B cell (primary cell): ENCODE results near the gene DNAJC1. TPM values are rescaled to one million over a fixed set of nuclear protein-coding genes. Genes with fewer than 3 reads are reported as not detected.

Experiments used
- ATAC-seq: fragments of 200-7000 bp; cut with Tn5 transposase; one replicate; pipeline ENCODE4 v1.10.0; 2021; ENCODE audit warnings: low read depth, mild to moderate bottlenecking, moderate number of reproducible peaks, moderate library complexity
- CTCF ChIA-PET: fragments of 350-600 bp; sonication (Branson Sonifier 250); formaldehyde crosslinking; loops from one replicate; lab custom pipeline; 2021; ENCODE audit warnings: antibody characterized with exemption, inconsistent platforms; lab: Charles Lee
- POLR2A ChIA-PET: fragments of 350-600 bp; sonication (Branson Sonifier 250); formaldehyde crosslinking; loops from one replicate; lab custom pipeline; 2021; ENCODE audit warnings: antibody characterized with exemption; lab: Charles Lee
- DNase-seq: peaks from one replicate; pipeline ENCODE4 v3.0.0; 2013
- H2AFZ ChIP-seq: 2 replicates; pipeline ENCODE4 v1.6.1; 2012; ENCODE audit warnings: mild to moderate bottlenecking, low read depth, low read length; ENCODE audit not compliant: insufficient read depth, poor library complexity, severe bottlenecking
- H3K27ac ChIP-seq, 2 donors: 1 replicate in 1 of 2; 2 replicates in 1 of 2; pipeline ENCODE4 v1.5.1; 2012 to 2013; ENCODE audit warnings: low read length in 2 of 2, mild to moderate bottlenecking in 2 of 2, moderate library complexity in 1 of 2
- H3K27me3 ChIP-seq, 4 experiments: fragments of 200-600 bp in 1 of 4; sonication (generic) in 1 of 4; replicated peaks in 1 of 4; 1 replicate in 2 of 4; 2 replicates in 2 of 4; pipeline versions ENCODE4 v1.6.1 to v1.7.0; 2013 to 2016; ENCODE audit warnings: low read length in 3 of 4, mild to moderate bottlenecking in 2 of 4, mixed read lengths in 1 of 4, moderate library complexity in 1 of 4; ENCODE audit not compliant: insufficient read depth in 4 of 4, control insufficient read depth in 3 of 4; ENCODE audit errors: control extremely low read depth in 1 of 4
- H3K36me3 ChIP-seq, 2 experiments: replicated peaks in 1 of 2; 1 replicate in 1 of 2; 2 replicates in 1 of 2; pipeline versions ENCODE4 v1.6.1 to v1.7.1; 2013; ENCODE audit warnings: low read length in 1 of 2; ENCODE audit not compliant: insufficient read depth in 2 of 2, control insufficient read depth in 1 of 2; ENCODE audit errors: control extremely low read depth in 1 of 2, extremely low read depth in 1 of 2
- H3K4me1 ChIP-seq, 2 donors: fragments of 200-600 bp in 1 of 2; sonication (generic) in 1 of 2; 1 replicate in 1 of 2; 2 replicates in 1 of 2; pipeline versions ENCODE4 v1.5.1 to v1.6.1; 2013 to 2017; ENCODE audit warnings: low read length in 2 of 2; ENCODE audit not compliant: control insufficient read depth in 2 of 2, insufficient read depth in 2 of 2
- H3K4me2 ChIP-seq: replicated peaks from 2 replicates; pipeline ENCODE3; 2012; ENCODE audit warnings: mild to moderate bottlenecking, low read depth, low read length; ENCODE audit not compliant: poor library complexity, severe bottlenecking
- H3K4me3 ChIP-seq, 5 experiments: fragments of 200-600 bp in 1 of 5; sonication (generic) in 1 of 5; 1 replicate in 3 of 5; 2 replicates in 2 of 5; pipeline versions ENCODE4 v1.5.1 to v1.7.0; 2011 to 2016; ENCODE audit warnings: low read length in 4 of 5, mild to moderate bottlenecking in 4 of 5, low read depth in 2 of 5, control low read depth in 1 of 5, moderate library complexity in 1 of 5; ENCODE audit not compliant: insufficient read depth in 1 of 5; ENCODE audit errors: control extremely low read depth in 1 of 5, extremely low read depth in 1 of 5
- H3K79me2 ChIP-seq: fragments of 200-600 bp; sonication (generic); one replicate; pipeline ENCODE4 v1.6.0; 2016; ENCODE audit warnings: low read length; ENCODE audit not compliant: control insufficient read depth, insufficient read depth
- H3K9ac ChIP-seq: fragments of 200-600 bp; sonication (generic); 2 replicates; pipeline ENCODE4 v1.6.1; 2017; ENCODE audit warnings: mild to moderate bottlenecking, low read length, moderate library complexity
- H3K9me3 ChIP-seq, 3 donors: one replicate each; pipeline versions ENCODE4 v1.6.1 to v1.7.1; 2013; ENCODE audit warnings: low read length in 2 of 3; ENCODE audit not compliant: control insufficient read depth in 2 of 3, insufficient read depth in 1 of 3; ENCODE audit errors: control extremely low read depth in 1 of 3
- H4K20me1 ChIP-seq: 2 replicates; pipeline ENCODE4 v1.6.0; 2012; ENCODE audit warnings: mild to moderate bottlenecking, low read length; ENCODE audit not compliant: insufficient read depth, control insufficient read depth, poor library complexity, severe bottlenecking
- H3K27ac Mint-ChIP-seq: one replicate; pipeline ENCODE4 v1.8.0; 2021; ENCODE audit warnings: mixed read lengths
- H3K27me3 Mint-ChIP-seq: one replicate; pipeline ENCODE4 v1.8.0; 2021; ENCODE audit warnings: mixed read lengths
- H3K4me1 Mint-ChIP-seq: one replicate; pipeline ENCODE4 v1.8.0; 2021; ENCODE audit warnings: mixed read lengths
- H3K4me3 Mint-ChIP-seq: one replicate; pipeline ENCODE4 v1.8.0; 2021; ENCODE audit warnings: mixed read lengths
- H3K9me3 Mint-ChIP-seq: one replicate; pipeline ENCODE4 v1.8.0; 2022; ENCODE audit warnings: mixed read lengths; ENCODE audit not compliant: insufficient read depth
- CTCF ChIP-seq: fragments of 200-600 bp; IDR thresholded peaks from one replicate; pipeline ENCODE4 v1.8.0; 2022; ENCODE audit warnings: antibody characterized with exemption, mild to moderate bottlenecking
- EZH2 ChIP-seq: IDR thresholded peaks from 2 replicates; pipeline ENCODE4 v1.6.1; 2012; ENCODE audit warnings: borderline replicate concordance, low read depth, mild to moderate bottlenecking, moderate library complexity, low read length; ENCODE audit not compliant: insufficient read depth, poor library complexity, severe bottlenecking
- WGBS: methylation state at CpG from one replicate; pipeline ENCODE4 v1.1.5; 2013; ENCODE audit warnings: missing lambda C conversion rate; ENCODE audit not compliant: insufficient coverage; 5-methylcytosine and 5-hydroxymethylcytosine counted together
- intact Hi-C: fragments of 100-400 bp; cut with micrococcal nuclease; formaldehyde crosslinking; loops from one replicate; pipeline ENCODE4 v1.10.0; 2022
- polyA plus RNA-seq: library from polyadenylated mRNA; depleted of rRNA; stranded (reverse); fragments of >200 nt; gene quantifications from 2 replicates; pipeline ENCODE4 v1.2.3, GENCODE V29; 2012
- total RNA-seq, 2 donors: library from RNA; stranded (reverse); fragments of 120-200 nt in 1 of 2; gene quantifications; 1 replicate in 1 of 2; 2 replicates in 1 of 2; pipeline versions ENCODE4 v1.2.3 to v1.2.4, GENCODE V29; 2013 to 2022

The DNAJC1 gene
- total and polyA plus RNA-seq, 2 donors (not counting 1 experiment from before 2014, with no cell fraction given), result 9.4 to 15.4 TPM

- Mint-ChIP-seq H3K27me3 (peaks cover 32% of the 10 kb centered on the region), H3K4me3 (no peak overlapping the region), H3K4me1 (no peaks in the 10 kb centered on the region), H3K27ac (no peak overlapping the region), H3K9me3 (no peaks in the 10 kb centered on the region)
- POLR2A ChIA-PET, result no interaction called here
- Histone ChIP-seq H3K79me2 (no peaks in the 10 kb centered on the region), H3K4me3 (no peak overlapping the region), H3K9ac (no peak overlapping the region), H3K4me1 (no peaks in the 10 kb centered on the region), H2AFZ (no peak overlapping the region), H3K27me3 (peaks cover 0 to 18% (median 4%) of the 10 kb centered on the region in 4 experiments), H3K9me3 (no peaks in the 10 kb centered on the region), H3K36me3 (no peaks in the 10 kb centered on the region), H4K20me1 (no peaks in the 10 kb centered on the region), H3K27ac (no peak overlapping the region), H3K4me2 (no peak overlapping the region)
- intact Hi-C loops, result no loop called here
- DNase-seq, result no peak
- TF ChIP-seq CTCF (no peak), EZH2 (no peak)
- ATAC-seq, result no peak
- CTCF ChIA-PET, result no interaction called here
- WGBS, result no CpG with 5 or more reads among the region's 6 CpGs
Observed at GRCh38 chr10:22043327-22043633, 39.8 kb upstream of the DNAJC1 start.

GRCh38 chr10:22042557-22043326 is 39.2 kb upstream of the DNAJC1 start:
- Histone ChIP-seq H3K79me2 (no peaks in the 10 kb centered on the region), H3K36me3 (no peaks in the 10 kb centered on the region), H3K27me3 (peaks cover 0 to 18% (median 4%) of the 10 kb centered on the region in 4 experiments), H2AFZ (no peak overlapping the region), H3K9ac (no peak overlapping the region), H3K4me2 (no peak overlapping the region), H3K4me1 (no peaks in the 10 kb centered on the region), H3K27ac (no peak overlapping the region), H3K4me3 (no peak overlapping the region), H4K20me1 (no peaks in the 10 kb centered on the region), H3K9me3 (no peaks in the 10 kb centered on the region)
- WGBS, result 20% methylated on average over 1 of the region's 8 CpGs
- no peak overlapping the region for H3K27ac Mint-ChIP-seq
- no peak for ATAC-seq
- no peaks in the 10 kb centered on the region for H3K9me3 Mint-ChIP-seq
- POLR2A ChIA-PET, result no interaction called here
- TF ChIP-seq CTCF (no peak), EZH2 (no peak)
- H3K4me3 Mint-ChIP-seq, result no peak overlapping the region
- no peaks in the 10 kb centered on the region for H3K4me1 Mint-ChIP-seq
- peaks cover 37% of the 10 kb centered on the region for H3K27me3 Mint-ChIP-seq
- intact Hi-C loops, result no loop called here
- DNase-seq, result no peak
- CTCF ChIA-PET, result no interaction called here
